ENCODE measurements around the gene CRIP2.

Gene CRIP2

GRCh38 chr14:105465209-105466031 is 9.2 kb upstream of the CRIP2 start:
- Mint-ChIP-seq H3K27ac (no peak overlapping the region), H3K36me3 (no peaks in the 10 kb centered on the region), H3K9me3 (ENCODE audit: low read depth) (no peaks in the 10 kb centered on the region), H3K4me3 (no peak overlapping the region), H3K27me3 (no peaks in the 10 kb centered on the region), H3K4me1 (ENCODE audit: low read depth) (no peaks in the 10 kb centered on the region)

- Mint-ChIP-seq H3K27ac (no peak overlapping the region), H3K36me3 (no peaks in the 10 kb centered on the region), H3K9me3 (ENCODE audit: low read depth) (no peaks in the 10 kb centered on the region), H3K27me3 (no peaks in the 10 kb centered on the region), H3K4me1 (ENCODE audit: low read depth) (no peaks in the 10 kb centered on the region), H3K4me3 (no peak overlapping the region)
These were observed 7.9 kb upstream of the CRIP2 start for GRCh38 chr14:105466531-105467248.

- no peak overlapping the region for H3K4me3 Mint-ChIP-seq
- no peaks in the 10 kb centered on the region for H3K27me3 Mint-ChIP-seq
- no peaks in the 10 kb centered on the region for H3K9me3 Mint-ChIP-seq (ENCODE audit: low read depth)
- H3K4me1 Mint-ChIP-seq (ENCODE audit: low read depth), result no peaks in the 10 kb centered on the region
- H3K27ac Mint-ChIP-seq, result no peak overlapping the region
- H3K36me3 Mint-ChIP-seq, result no peaks in the 10 kb centered on the region
These were observed 7.2 kb upstream of the CRIP2 start for GRCh38 chr14:105467249-105467941.

- no peak overlapping the region for H3K27ac Mint-ChIP-seq
- H3K27me3 Mint-ChIP-seq, result no peaks in the 10 kb centered on the region
- H3K4me1 Mint-ChIP-seq (ENCODE audit: low read depth), result no peaks in the 10 kb centered on the region
- H3K36me3 Mint-ChIP-seq, result no peaks in the 10 kb centered on the region
- H3K9me3 Mint-ChIP-seq (ENCODE audit: low read depth), result no peaks in the 10 kb centered on the region
- H3K4me3 Mint-ChIP-seq, result no peak overlapping the region
These were observed 6.6 kb upstream of the CRIP2 start for GRCh38 chr14:105467942-105468471.

GRCh38 chr14:105468621-105469241 is 5.9 kb upstream of the CRIP2 start:
- Mint-ChIP-seq H3K27me3 (no peaks in the 10 kb centered on the region), H3K27ac (no peak overlapping the region), H3K4me3 (no peak overlapping the region), H3K36me3 (no peaks in the 10 kb centered on the region), H3K4me1 (ENCODE audit: low read depth) (no peaks in the 10 kb centered on the region), H3K9me3 (ENCODE audit: low read depth) (no peaks in the 10 kb centered on the region)

- H3K36me3 Mint-ChIP-seq, result no peaks in the 10 kb centered on the region
- peaks cover 2% of the 10 kb centered on the region for H3K4me1 Mint-ChIP-seq (ENCODE audit: low read depth)
- no peaks in the 10 kb centered on the region for H3K27me3 Mint-ChIP-seq
- H3K27ac Mint-ChIP-seq, result no peak overlapping the region
- no peak overlapping the region for H3K4me3 Mint-ChIP-seq
- H3K9me3 Mint-ChIP-seq (ENCODE audit: low read depth), result no peaks in the 10 kb centered on the region
These were observed 4.9 kb upstream of the CRIP2 start for GRCh38 chr14:105469456-105470349.

- H3K4me1 Mint-ChIP-seq (ENCODE audit: low read depth), result peaks cover 4% of the 10 kb centered on the region
- H3K27ac Mint-ChIP-seq, result no peak overlapping the region
- H3K9me3 Mint-ChIP-seq (ENCODE audit: low read depth), result no peaks in the 10 kb centered on the region
- H3K4me3 Mint-ChIP-seq, result no peak overlapping the region
- no peaks in the 10 kb centered on the region for H3K36me3 Mint-ChIP-seq
- no peaks in the 10 kb centered on the region for H3K27me3 Mint-ChIP-seq
These were observed 4.0 kb upstream of the CRIP2 start for GRCh38 chr14:105470350-105471296.

- H3K36me3 Mint-ChIP-seq, result no peaks in the 10 kb centered on the region
- no peak overlapping the region for H3K4me3 Mint-ChIP-seq
- no peaks in the 10 kb centered on the region for H3K9me3 Mint-ChIP-seq (ENCODE audit: low read depth)
- no peak overlapping the region for H3K27ac Mint-ChIP-seq
- no peaks in the 10 kb centered on the region for H3K27me3 Mint-ChIP-seq
- H3K4me1 Mint-ChIP-seq (ENCODE audit: low read depth), result peaks cover 5% of the 10 kb centered on the region
These were observed 3.3 kb upstream of the CRIP2 start for GRCh38 chr14:105471297-105471821.

- Mint-ChIP-seq H3K9me3 (ENCODE audit: low read depth) (no peaks in the 10 kb centered on the region), H3K27ac (no peak overlapping the region), H3K36me3 (no peaks in the 10 kb centered on the region), H3K27me3 (no peaks in the 10 kb centered on the region), H3K4me1 (ENCODE audit: low read depth) (peaks cover 7% of the 10 kb centered on the region), H3K4me3 (no peak overlapping the region)
These were observed 2.7 kb upstream of the CRIP2 start for GRCh38 chr14:105471823-105472485.

GRCh38 chr14:105472486-105472991 is 2.1 kb upstream of the CRIP2 start:
- Mint-ChIP-seq H3K27me3 (no peaks in the 10 kb centered on the region), H3K4me1 (ENCODE audit: low read depth) (peaks cover 12% of the 10 kb centered on the region), H3K4me3 (no peak overlapping the region), H3K27ac (no peak overlapping the region), H3K9me3 (ENCODE audit: low read depth) (no peaks in the 10 kb centered on the region), H3K36me3 (no peaks in the 10 kb centered on the region)

- Mint-ChIP-seq H3K27ac (no peak overlapping the region), H3K4me1 (ENCODE audit: low read depth) (peaks cover 12% of the 10 kb centered on the region), H3K9me3 (ENCODE audit: low read depth) (no peaks in the 10 kb centered on the region), H3K27me3 (no peaks in the 10 kb centered on the region), H3K36me3 (no peaks in the 10 kb centered on the region), H3K4me3 (peak overlapping the region; percentile 40)
These were observed 1.5 kb upstream of the CRIP2 start for GRCh38 chr14:105473033-105473676.

Measured in activated naive CD8-positive, alpha-beta T cell (primary cell).